ENCODE measurements around the gene WNT8A. TPM values are rescaled to one million over a fixed set of nuclear protein-coding genes. Genes with fewer than 3 reads are reported as not detected.

Gene WNT8A
- total RNA-seq, 1 experiment from 2014 or later = not detected

GRCh38 chr5:138077064-138077696 is 6.7 kb upstream of the WNT8A start:
- no peaks in the 10 kb centered on the region for H3K4me1 ChIP-seq (ENCODE audit: control insufficient read depth, insufficient read depth, low read length)
- H3K27ac ChIP-seq (ENCODE audit: low read length) = no peak overlapping the region; the same call in 1 of the 2 replicates
- CTCF ChIA-PET = interaction anchor here (0.6 to 3.2 kb wide), 7 partner anchors 8 to 92 kb away, joined by 3 to 19 read pairs (median 3); no protein-coding TSS in a partner anchor
- in situ Hi-C loops (cut with HindIII; ENCODE audit: low pct_unique_long_range_greater_than_20kb, low sequenced_read_pairs) (no loop called here), intact Hi-C loops (cut with micrococcal nuclease; ENCODE audit: unreplicated experiment) (loop anchor here (1.0 kb wide), 1 partner anchor 56 kb away; no protein-coding TSS in a partner anchor)
- BruUV-seq (replicated peaks) = no TSS peak
- ATAC-seq = peak; percentile 92
- DNase-seq (ENCODE audit: low read depth, low spot score) = peak; percentile 66
- no peaks in the 10 kb centered on the region for H3K36me3 ChIP-seq (ENCODE audit: control insufficient read depth, insufficient read depth, low read length)
- TF ChIP-seq CTCF (IDR thresholded peaks at IDR 0.05) (peak; percentile 85), POLR2AphosphoS5 (IDR thresholded peaks at IDR 0.05; ENCODE audit: low read depth, low read length) (no peak)
- no peaks in the 10 kb centered on the region for H3K27me3 ChIP-seq (ENCODE audit: control insufficient read depth, insufficient read depth, low read length)
- H3K9me3 ChIP-seq (ENCODE audit: control insufficient read depth, insufficient read depth, low read depth, low read length) = no peaks in the 10 kb centered on the region
- no peak overlapping the region for H3K4me3 ChIP-seq (ENCODE audit: low read depth in 2 of 2, low read length in 2 of 2)
- POLR2A ChIA-PET = interaction anchor here (0.6 kb wide), 1 partner anchor 49 kb away, joined by 3 read pairs; no protein-coding TSS in a partner anchor

- DNase-seq (ENCODE audit: low read depth, low spot score) (no peak), ATAC-seq (0 out of 2 replicates have a peak, but pooled peaks have one; percentile 7)
- Histone ChIP-seq H3K9me3 (ENCODE audit: control insufficient read depth, insufficient read depth, low read depth, low read length) (no peaks in the 10 kb centered on the region), H3K4me1 (ENCODE audit: control insufficient read depth, insufficient read depth, low read length) (no peaks in the 10 kb centered on the region), H3K27ac (ENCODE audit: low read length) (no peak overlapping the region), H3K4me3 (ENCODE audit: low read depth in 2 of 2, low read length in 2 of 2) (no peak overlapping the region), H3K27me3 (ENCODE audit: control insufficient read depth, insufficient read depth, low read length) (no peaks in the 10 kb centered on the region), H3K36me3 (ENCODE audit: control insufficient read depth, insufficient read depth, low read length) (no peaks in the 10 kb centered on the region)
- POLR2A ChIA-PET = no interaction called here
- CTCF ChIA-PET = interaction anchor here (0.5 to 3.2 kb wide), 3 partner anchors 12 to 55 kb away, joined by 3 to 19 read pairs (median 3); no protein-coding TSS in a partner anchor
- no TSS peak for BruUV-seq (replicated peaks)
- in situ Hi-C loops (cut with HindIII; ENCODE audit: low pct_unique_long_range_greater_than_20kb, low sequenced_read_pairs) = no loop called here
- TF ChIP-seq TCF7L2 (IDR thresholded peaks at IDR 0.05; ENCODE audit: low read depth, low read length) (no peak), REST (IDR thresholded peaks at IDR 0.05; ENCODE audit: insufficient read depth in 1 of 2, low read depth in 2 of 2, low read length in 1 of 2) (no peak), SIN3A (IDR thresholded peaks at IDR 0.05; ENCODE audit: borderline replicate concordance, insufficient read depth, low read depth, low read length) (no peak), CTCF (IDR thresholded peaks at IDR 0.05) (no peak), POLR2AphosphoS5 (IDR thresholded peaks at IDR 0.05; ENCODE audit: low read depth, low read length) (no peak)
- intact Hi-C loops (cut with micrococcal nuclease; ENCODE audit: unreplicated experiment) = no loop called here
Observed at GRCh38 chr5:138078006-138078643, 5.7 kb upstream of the WNT8A start.
